HL-60 (cell line): ENCODE measurements around the gene SOD3.
A peak's percentile ranks its signal among the peaks of the same experiment; 100 is the strongest.

Source experiments
- POLR2AphosphoS5 ChIP-seq: IDR thresholded peaks from 2 replicates; pipeline ENCODE4 v1.6.1; 2012; ENCODE audit warnings: low read depth
- TF ChIP-seq, protein P1 (sequence below): IDR thresholded peaks from one replicate; pipeline ENCODE4 v1.5.1; 2011; ENCODE audit warnings: low read length, control low read depth, inconsistent platforms; ENCODE audit not compliant: insufficient read depth
- TF ChIP-seq, protein P2 (sequence below): IDR thresholded peaks from 2 replicates; pipeline ENCODE4 v1.6.1; 2012; ENCODE audit warnings: low read depth; ENCODE audit not compliant: insufficient replicate concordance

DNA sequence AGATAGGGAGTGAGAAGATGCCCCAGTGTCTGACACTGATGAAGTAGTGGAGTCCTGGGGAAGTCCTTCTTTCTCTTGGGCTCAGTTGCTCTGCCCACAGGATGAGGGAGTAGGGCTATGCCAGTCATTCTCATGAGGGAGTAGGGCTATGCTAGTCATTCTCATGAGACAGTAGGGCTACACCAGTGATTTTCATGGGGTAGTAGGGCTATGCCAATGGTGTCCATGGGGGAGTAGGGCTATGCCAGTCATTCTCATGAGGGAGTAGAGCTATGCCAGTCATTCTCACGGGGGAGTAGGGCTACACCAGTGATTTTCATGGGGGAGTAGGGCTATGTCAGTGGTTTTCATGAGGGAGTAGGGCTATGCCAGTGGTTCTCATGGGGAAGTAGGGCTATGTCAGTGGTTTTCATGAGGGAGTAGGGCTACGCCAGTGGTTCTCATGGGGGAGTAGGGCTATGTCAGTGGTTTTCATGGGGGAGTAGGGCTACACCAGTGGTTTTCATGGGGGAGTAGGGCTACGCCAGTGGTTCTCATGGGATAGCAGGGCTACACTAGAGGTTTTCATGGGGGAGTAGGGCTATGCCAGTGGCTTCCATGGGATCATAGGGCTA lies 43.3 kb upstream of the SOD3 start:
- TF ChIP-seq, protein P1, sequence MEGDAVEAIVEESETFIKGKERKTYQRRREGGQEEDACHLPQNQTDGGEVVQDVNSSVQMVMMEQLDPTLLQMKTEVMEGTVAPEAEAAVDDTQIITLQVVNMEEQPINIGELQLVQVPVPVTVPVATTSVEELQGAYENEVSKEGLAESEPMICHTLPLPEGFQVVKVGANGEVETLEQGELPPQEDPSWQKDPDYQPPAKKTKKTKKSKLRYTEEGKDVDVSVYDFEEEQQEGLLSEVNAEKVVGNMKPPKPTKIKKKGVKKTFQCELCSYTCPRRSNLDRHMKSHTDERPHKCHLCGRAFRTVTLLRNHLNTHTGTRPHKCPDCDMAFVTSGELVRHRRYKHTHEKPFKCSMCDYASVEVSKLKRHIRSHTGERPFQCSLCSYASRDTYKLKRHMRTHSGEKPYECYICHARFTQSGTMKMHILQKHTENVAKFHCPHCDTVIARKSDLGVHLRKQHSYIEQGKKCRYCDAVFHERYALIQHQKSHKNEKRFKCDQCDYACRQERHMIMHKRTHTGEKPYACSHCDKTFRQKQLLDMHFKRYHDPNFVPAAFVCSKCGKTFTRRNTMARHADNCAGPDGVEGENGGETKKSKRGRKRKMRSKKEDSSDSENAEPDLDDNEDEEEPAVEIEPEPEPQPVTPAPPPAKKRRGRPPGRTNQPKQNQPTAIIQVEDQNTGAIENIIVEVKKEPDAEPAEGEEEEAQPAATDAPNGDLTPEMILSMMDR = no peak
- TF ChIP-seq, protein P2, sequence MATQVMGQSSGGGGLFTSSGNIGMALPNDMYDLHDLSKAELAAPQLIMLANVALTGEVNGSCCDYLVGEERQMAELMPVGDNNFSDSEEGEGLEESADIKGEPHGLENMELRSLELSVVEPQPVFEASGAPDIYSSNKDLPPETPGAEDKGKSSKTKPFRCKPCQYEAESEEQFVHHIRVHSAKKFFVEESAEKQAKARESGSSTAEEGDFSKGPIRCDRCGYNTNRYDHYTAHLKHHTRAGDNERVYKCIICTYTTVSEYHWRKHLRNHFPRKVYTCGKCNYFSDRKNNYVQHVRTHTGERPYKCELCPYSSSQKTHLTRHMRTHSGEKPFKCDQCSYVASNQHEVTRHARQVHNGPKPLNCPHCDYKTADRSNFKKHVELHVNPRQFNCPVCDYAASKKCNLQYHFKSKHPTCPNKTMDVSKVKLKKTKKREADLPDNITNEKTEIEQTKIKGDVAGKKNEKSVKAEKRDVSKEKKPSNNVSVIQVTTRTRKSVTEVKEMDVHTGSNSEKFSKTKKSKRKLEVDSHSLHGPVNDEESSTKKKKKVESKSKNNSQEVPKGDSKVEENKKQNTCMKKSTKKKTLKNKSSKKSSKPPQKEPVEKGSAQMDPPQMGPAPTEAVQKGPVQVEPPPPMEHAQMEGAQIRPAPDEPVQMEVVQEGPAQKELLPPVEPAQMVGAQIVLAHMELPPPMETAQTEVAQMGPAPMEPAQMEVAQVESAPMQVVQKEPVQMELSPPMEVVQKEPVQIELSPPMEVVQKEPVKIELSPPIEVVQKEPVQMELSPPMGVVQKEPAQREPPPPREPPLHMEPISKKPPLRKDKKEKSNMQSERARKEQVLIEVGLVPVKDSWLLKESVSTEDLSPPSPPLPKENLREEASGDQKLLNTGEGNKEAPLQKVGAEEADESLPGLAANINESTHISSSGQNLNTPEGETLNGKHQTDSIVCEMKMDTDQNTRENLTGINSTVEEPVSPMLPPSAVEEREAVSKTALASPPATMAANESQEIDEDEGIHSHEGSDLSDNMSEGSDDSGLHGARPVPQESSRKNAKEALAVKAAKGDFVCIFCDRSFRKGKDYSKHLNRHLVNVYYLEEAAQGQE = no peak
- TF ChIP-seq POLR2AphosphoS5 = peak; percentile 93
